AG04450 (cell line): ENCODE results near the gene SLC1A4. TPM values are rescaled to one million over a fixed set of nuclear protein-coding genes. Genes with fewer than 3 reads are reported as not detected.
A peak's percentile ranks its signal among the peaks of the same experiment; 100 is the strongest.

Experiments
- CTCF ChIA-PET: fragments of 300-600, 350-600 bp; formaldehyde crosslinking; extraction: SDS; loops from one replicate; lab custom pipeline; 2022; ENCODE audit warnings: antibody characterized with exemption, inconsistent platforms; lab: Charles Lee
- POLR2A ChIA-PET: fragments of 350-600 bp; formaldehyde crosslinking; extraction: SDS; loops from one replicate; lab custom pipeline; 2021; ENCODE audit warnings: antibody characterized with exemption, inconsistent platforms; lab: Yijun Ruan, JAX
- DNase-seq: peaks from one replicate; pipeline ENCODE4 v3.0.0-alpha.2; 2011; ENCODE audit warnings: low read depth, low spot score
- H3K27ac ChIP-seq: one replicate; pipeline ENCODE4 v1.5.1; 2012; ENCODE audit warnings: low read depth, low read length, control low read depth
- H3K27me3 ChIP-seq: one replicate; pipeline ENCODE4 v1.6.0; 2012; ENCODE audit warnings: low read length; ENCODE audit not compliant: control insufficient read depth, insufficient read depth
- H3K4me3 ChIP-seq: 2 replicates; pipeline ENCODE4 v1.5.1; 2011; ENCODE audit warnings: mild to moderate bottlenecking, low read depth, low read length, control low read depth
- H3K9me3 ChIP-seq: 2 replicates; pipeline ENCODE4 v1.5.1; 2012; ENCODE audit warnings: low read length; ENCODE audit not compliant: control insufficient read depth, insufficient read depth
- polyA plus RNA-seq: library from polyadenylated mRNA; depleted of rRNA; stranded (reverse); fragments of >200 nt; gene quantifications from 2 replicates; pipeline ENCODE4 v1.2.3, GENCODE V29; 2011
- TF ChIP-seq, protein P1 (sequence below): IDR thresholded peaks from 2 replicates; pipeline ENCODE4 v1.5.1; 2011; ENCODE audit warnings: low read depth, low read length, control low read depth, inconsistent platforms

SLC1A4 gene
- polyA plus RNA-seq, 1 experiment = 24.8 TPM

DNA sequence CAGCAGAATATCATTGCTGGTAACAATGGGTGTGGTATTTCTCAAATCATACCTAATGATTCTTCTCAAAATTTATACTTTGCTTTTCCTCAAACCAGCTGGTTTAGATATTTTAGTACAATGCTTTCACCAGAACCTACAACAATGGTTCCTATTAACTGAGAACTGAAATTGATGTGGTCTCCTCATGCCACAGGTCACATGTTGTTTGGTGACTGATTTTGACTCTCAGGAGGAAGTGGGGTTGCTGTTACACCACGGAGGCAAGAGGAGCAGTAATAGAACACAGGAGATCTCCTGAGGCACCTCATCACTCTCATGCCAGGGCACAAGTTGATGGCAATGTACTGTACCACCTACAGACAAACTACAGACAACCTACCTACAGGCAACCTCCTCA is 64.0 kb downstream of the SLC1A4 start:
- POLR2A ChIA-PET = no interaction called here
- TF ChIP-seq, protein P1, sequence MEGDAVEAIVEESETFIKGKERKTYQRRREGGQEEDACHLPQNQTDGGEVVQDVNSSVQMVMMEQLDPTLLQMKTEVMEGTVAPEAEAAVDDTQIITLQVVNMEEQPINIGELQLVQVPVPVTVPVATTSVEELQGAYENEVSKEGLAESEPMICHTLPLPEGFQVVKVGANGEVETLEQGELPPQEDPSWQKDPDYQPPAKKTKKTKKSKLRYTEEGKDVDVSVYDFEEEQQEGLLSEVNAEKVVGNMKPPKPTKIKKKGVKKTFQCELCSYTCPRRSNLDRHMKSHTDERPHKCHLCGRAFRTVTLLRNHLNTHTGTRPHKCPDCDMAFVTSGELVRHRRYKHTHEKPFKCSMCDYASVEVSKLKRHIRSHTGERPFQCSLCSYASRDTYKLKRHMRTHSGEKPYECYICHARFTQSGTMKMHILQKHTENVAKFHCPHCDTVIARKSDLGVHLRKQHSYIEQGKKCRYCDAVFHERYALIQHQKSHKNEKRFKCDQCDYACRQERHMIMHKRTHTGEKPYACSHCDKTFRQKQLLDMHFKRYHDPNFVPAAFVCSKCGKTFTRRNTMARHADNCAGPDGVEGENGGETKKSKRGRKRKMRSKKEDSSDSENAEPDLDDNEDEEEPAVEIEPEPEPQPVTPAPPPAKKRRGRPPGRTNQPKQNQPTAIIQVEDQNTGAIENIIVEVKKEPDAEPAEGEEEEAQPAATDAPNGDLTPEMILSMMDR = no peak
- DNase-seq = no peak
- CTCF ChIA-PET = interaction anchor here (0.6 to 1.8 kb wide), 2 partner anchors 135 to 136 kb away, joined by 5 to 6 read pairs; no protein-coding TSS in a partner anchor
- Histone ChIP-seq H3K4me3 (no peak overlapping the region), H3K27me3 (peaks cover under 1% of the 10 kb centered on the region), H3K9me3 (no peaks in the 10 kb centered on the region), H3K27ac (no peak overlapping the region)

DNA sequence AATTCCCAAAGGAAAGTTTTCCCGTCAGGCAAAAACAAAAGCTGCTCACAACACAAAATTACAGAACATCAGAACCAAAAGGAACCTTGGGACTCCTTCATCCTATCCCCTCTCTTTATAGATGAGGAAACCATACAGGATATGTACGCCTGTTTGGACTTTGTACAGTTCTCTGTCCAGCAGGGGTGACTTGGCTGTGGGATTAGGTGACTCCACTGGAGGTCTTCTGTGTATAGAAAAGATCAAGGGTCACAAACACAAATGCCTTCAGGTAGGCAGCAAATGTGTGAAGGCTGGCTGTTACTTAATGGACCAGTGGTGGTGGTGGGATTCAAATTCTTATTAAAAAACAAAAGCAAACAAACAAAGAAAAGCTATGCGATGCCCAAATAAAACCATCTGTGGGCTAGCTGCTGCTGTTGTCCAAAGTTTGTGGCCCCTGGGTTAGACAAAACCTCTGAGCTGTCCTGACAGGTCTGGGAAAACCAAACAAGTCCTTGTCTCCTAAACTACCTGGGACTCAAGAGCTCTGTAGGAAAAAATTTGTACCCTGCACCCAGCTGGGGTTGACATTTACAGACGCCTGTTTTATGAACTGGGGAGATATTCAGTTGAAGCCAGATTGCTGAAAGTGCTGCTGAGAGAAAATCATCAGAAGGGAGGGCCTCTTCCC is 65.7 kb downstream of the SLC1A4 start:
- DNase-seq = no peak
- no peak overlapping the region for H3K4me3 ChIP-seq
- CTCF ChIA-PET = interaction anchor here (0.9 to 1.8 kb wide), 6 partner anchors 10 to 137 kb away, joined by 3 to 12 read pairs (median 4); no protein-coding TSS in a partner anchor
- TF ChIP-seq, protein P1 = no peak
- H3K9me3 ChIP-seq = no peaks in the 10 kb centered on the region
- H3K27ac ChIP-seq = no peak overlapping the region
- H3K27me3 ChIP-seq = no peaks in the 10 kb centered on the region
- POLR2A ChIA-PET = interaction anchor here (1.7 to 1.9 kb wide), 2 partner anchors 10 to 75 kb away, joined by 8 to 12 read pairs; partner anchors contain the start of gene RAB1A

DNA sequence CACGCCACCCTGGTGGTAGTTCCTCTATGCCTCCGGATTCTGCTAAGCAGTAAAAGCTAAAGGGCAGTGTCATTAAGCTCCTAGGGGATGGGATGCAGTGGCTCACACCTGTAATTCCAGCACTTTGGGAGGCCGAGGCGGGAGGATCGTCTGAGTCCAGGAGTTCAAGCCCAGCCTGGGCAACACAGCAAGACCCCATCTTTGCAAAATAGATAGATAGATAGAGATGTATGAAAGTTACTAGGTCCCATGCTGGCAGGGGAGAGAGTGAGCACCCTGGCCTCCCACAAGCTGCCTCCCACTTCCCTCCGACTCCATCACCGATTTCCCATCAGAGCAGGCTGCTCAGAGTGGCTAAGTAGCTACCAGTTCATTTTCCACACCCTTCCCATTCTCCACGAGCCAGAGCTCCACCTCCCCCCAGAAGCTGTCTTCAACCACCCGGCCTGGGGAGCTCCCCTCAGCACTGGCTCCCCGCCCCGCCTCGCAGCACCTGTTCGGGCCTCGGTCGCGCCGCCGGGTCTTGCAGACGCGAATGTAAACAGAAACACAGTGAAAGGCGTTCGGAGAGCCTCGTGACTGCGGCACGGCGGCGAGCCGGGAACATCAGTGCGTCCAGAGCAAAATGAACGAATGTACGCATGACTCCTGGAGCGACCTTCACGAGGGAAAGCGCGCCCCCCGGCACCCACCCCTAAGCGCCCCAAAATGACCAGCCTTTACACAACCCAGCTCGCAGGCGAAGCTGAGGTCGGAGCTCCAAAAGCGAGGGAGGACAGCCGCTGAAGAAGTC is 66.4 kb downstream of the SLC1A4 start:
- H3K4me3 ChIP-seq = peak overlapping the region; percentile 78
- H3K27ac ChIP-seq = no peak overlapping the region
- ChIA-PET POLR2A (interaction anchor here (0.6 to 1.9 kb wide), 9 partner anchors 9 to 1524 kb away, joined by 3 to 17 read pairs (median 6); partner anchors contain the start of genes ACTR2 and RAB1A), CTCF (interaction anchor here (1.0 to 5.0 kb wide), 5 partner anchors 9 to 137 kb away, joined by 3 to 20 read pairs (median 7); no protein-coding TSS in a partner anchor)
- H3K9me3 ChIP-seq = no peaks in the 10 kb centered on the region
- no peaks in the 10 kb centered on the region for H3K27me3 ChIP-seq
- TF ChIP-seq, protein P1 = no peak
- no peak for DNase-seq

DNA sequence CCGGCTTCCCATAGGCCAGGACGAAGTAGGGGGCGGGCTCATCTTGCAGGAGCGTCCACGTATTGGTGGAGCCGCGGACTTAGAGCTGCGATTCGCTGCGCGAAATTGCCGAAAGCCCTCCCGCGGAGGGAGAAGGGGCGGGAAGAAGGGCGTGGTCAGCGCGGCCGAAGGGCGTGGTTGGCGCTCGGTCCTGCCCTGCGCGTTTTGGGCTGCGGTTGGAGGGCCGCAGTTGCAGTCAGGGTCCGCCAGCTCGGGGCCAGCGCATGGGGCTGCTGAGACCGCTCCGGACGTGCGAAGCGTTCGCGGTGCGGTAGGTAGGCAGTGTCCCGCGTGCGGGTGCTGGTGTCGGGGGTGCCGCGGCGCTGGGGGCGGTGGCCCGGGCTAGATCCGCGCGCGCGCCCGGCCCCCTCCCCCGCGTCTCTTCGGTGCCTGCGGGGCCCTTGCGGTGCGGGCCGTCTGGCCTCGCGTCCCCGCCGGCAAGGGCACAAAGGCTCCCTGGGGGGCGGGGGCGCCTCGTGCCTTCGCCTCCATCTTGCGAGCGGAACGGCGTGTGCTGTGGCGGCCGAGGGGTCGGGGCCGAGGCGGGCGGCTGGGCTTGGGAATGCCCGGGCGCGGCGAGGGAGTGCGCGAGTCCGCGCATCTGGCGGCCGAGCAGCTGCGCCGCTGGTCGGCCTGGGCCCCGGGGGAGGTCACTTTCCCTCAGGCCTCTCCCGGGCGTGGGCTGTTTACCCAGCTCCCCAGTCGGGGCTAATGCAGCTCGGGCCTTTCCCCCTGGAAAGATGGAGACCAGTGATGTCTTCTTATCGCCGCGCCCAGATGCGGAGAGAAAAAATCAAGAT is 67.2 kb downstream of the SLC1A4 start, which contains the start of gene CEP68:
Gene CEP68 (plus strand): TSS at position 202 of the 839 bp plus-strand sequence. CDS start 13,029 bp downstream, outside the sequence.
- TF ChIP-seq, protein P1 = no peak
- CTCF ChIA-PET = interaction anchor here (0.8 to 5.0 kb wide), 6 partner anchors 8 to 138 kb away, joined by 3 to 20 read pairs (median 5); no protein-coding TSS in a partner anchor
- no peaks in the 10 kb centered on the region for H3K9me3 ChIP-seq
- H3K27ac ChIP-seq = no peak within 1 kb of the TSS
- POLR2A ChIA-PET = interaction anchor here (0.5 to 1.9 kb wide), 12 partner anchors 9 to 1523 kb away, joined by 3 to 17 read pairs (median 6); partner anchors contain the start of genes ACTR2, RAB1A and UGP2
- peak; percentile 93 for DNase-seq
- H3K4me3 ChIP-seq = peak within 1 kb of the TSS; percentile 78
- H3K27me3 ChIP-seq = no peaks in the 10 kb centered on the region
